ENCODE measurements around the gene COA7. TPM values are rescaled to one million over a fixed set of nuclear protein-coding genes. Genes with fewer than 3 reads are reported as not detected.

The COA7 gene
- polyA plus RNA-seq, 1 of the 3 experiments (the other 2 are of a cell fraction) = 9.0 TPM

GRCh38 chr1:52691821-52692220 lies 6.3 kb downstream of the COA7 start:
- H3K4me1 ChIP-seq (ENCODE audit: control insufficient read depth in 1 of 2, insufficient read depth in 2 of 2, low read depth in 1 of 2, low read length in 1 of 2) = no peaks in the 10 kb centered on the region
- peaks cover 4% of the 10 kb centered on the region for H3F3A ChIP-seq (replicated peaks; ENCODE audit: insufficient read depth)
- WGBS (ENCODE audit: low lambda C conversion rate) = 88% methylated on average over 3 of the region's 3 CpGs
- no peak overlapping the region for H3K9ac ChIP-seq
- H3K27me3 ChIP-seq (ENCODE audit: insufficient read depth) = no peaks in the 10 kb centered on the region
- no peak overlapping the region for H3K4me3 ChIP-seq (ENCODE audit: low read depth in 2 of 2, low read length in 1 of 2)
- no peaks in the 10 kb centered on the region for H3K9me3 ChIP-seq
- H3K27ac ChIP-seq (ENCODE audit: low read depth in 2 of 2, low read length in 1 of 2) = no peak overlapping the region
- TF ChIP-seq CTCF (IDR thresholded peaks at IDR 0.05) (no peak), MAX (IDR thresholded peaks at IDR 0.05; ENCODE audit: low read depth) (no peak), POLR2AphosphoS5 (IDR thresholded peaks at IDR 0.05; ENCODE audit: low read depth, low read length) (no peak), CHD2 (IDR thresholded peaks at IDR 0.05; ENCODE audit: low read length, partially characterized antibody) (no peak), RCOR1 (IDR thresholded peaks at IDR 0.05; ENCODE audit: low read length) (no peak), SMC3 (IDR thresholded peaks at IDR 0.05; ENCODE audit: low read depth, low read length) (no peak), RAD21 (IDR thresholded peaks at IDR 0.05; ENCODE audit: low read length) (no peak), SIN3A (IDR thresholded peaks at IDR 0.05; ENCODE audit: borderline replicate concordance, low read depth, low read length) (no peak), MEF2A (IDR thresholded peaks at IDR 0.05; ENCODE audit: borderline replicate concordance, low read depth) (no peak), NRF1 (IDR thresholded peaks at IDR 0.05; ENCODE audit: low read depth, low read length) (no peak), PBX3 (IDR thresholded peaks at IDR 0.05) (no peak), FOXM1 (IDR thresholded peaks at IDR 0.05; ENCODE audit: low read depth) (no peak), IRF3 (IDR thresholded peaks at IDR 0.05; ENCODE audit: low read depth, low read length) (no peak), RXRA (IDR thresholded peaks at IDR 0.05; ENCODE audit: borderline replicate concordance, low read depth) (no peak), GATA2 (CRISPR knock-in tag; IDR thresholded peaks at IDR 0.05) (no peak), YY1 (IDR thresholded peaks at IDR 0.05; ENCODE audit: low read depth) (no peak), REST (IDR thresholded peaks at IDR 0.05; ENCODE audit: low read depth, low read length) (no peak)
- ChIA-PET CTCF (no interaction called here), POLR2A (no interaction called here)
- no peaks in the 10 kb centered on the region for H4K20me1 ChIP-seq (ENCODE audit: insufficient read depth)
- H3K79me2 ChIP-seq (ENCODE audit: insufficient read depth) = peaks cover 46% of the 10 kb centered on the region
- H3K4me2 ChIP-seq = no peak overlapping the region
- no peak overlapping the region for H2AFZ ChIP-seq (ENCODE audit: low read depth)
- no peaks in the 10 kb centered on the region for H3K9me2 ChIP-seq
- H3K36me3 ChIP-seq (replicated peaks in 1 of 2; ENCODE audit: control insufficient read depth in 1 of 2, insufficient read depth in 2 of 2, low read length in 1 of 2) = peaks cover 21 to 36% of the 10 kb centered on the region in 2 experiments
- DNase-seq = no peak
